Measurements from ENCODE around the gene TADA1. TPM values are rescaled to one million over a fixed set of nuclear protein-coding genes. Genes with fewer than 3 reads are reported as not detected.

Gene TADA1
- total RNA-seq, 1 experiment from 2014 or later: 13.1 TPM

- no peak for TF ChIP-seq CTCF (IDR thresholded peaks at IDR 0.05; ENCODE audit: unreplicated experiment)
- Mint-ChIP-seq H3K27ac (ENCODE audit: unreplicated experiment) (no peak overlapping the region), H3K9me3 (ENCODE audit: low read depth, unreplicated experiment) (no peaks in the 10 kb centered on the region), H3K36me3 (ENCODE audit: insufficient read depth, unreplicated experiment) (peaks cover 27% of the 10 kb centered on the region), H3K4me1 (ENCODE audit: low read depth, unreplicated experiment) (no peaks in the 10 kb centered on the region), H3K27me3 (ENCODE audit: unreplicated experiment) (no peaks in the 10 kb centered on the region), H3K4me3 (ENCODE audit: low read depth, unreplicated experiment) (no peak overlapping the region)
- no TSS peak for BruUV-seq (replicated peaks)
- DNase-seq: no peak
- intact Hi-C loops (cut with micrococcal nuclease; ENCODE audit: unreplicated experiment): no loop called here
- CTCF ChIA-PET: no interaction called here
These were observed 17.2 kb downstream of the TADA1 start for GRCh38 chr1:166858726-166859419.

- CTCF ChIA-PET: interaction anchor here (0.6 kb wide), 1 partner anchor 811 kb away, joined by 3 read pairs; no protein-coding TSS in a partner anchor
- intact Hi-C loops (cut with micrococcal nuclease; ENCODE audit: unreplicated experiment): no loop called here
- Mint-ChIP-seq H3K4me1 (ENCODE audit: low read depth, unreplicated experiment) (no peaks in the 10 kb centered on the region), H3K4me3 (ENCODE audit: low read depth, unreplicated experiment) (no peak overlapping the region), H3K27ac (ENCODE audit: unreplicated experiment) (no peak overlapping the region), H3K9me3 (ENCODE audit: low read depth, unreplicated experiment) (no peaks in the 10 kb centered on the region), H3K36me3 (ENCODE audit: insufficient read depth, unreplicated experiment) (peaks cover 31% of the 10 kb centered on the region), H3K27me3 (ENCODE audit: unreplicated experiment) (no peaks in the 10 kb centered on the region)
- DNase-seq: no peak
- no TSS peak for BruUV-seq (replicated peaks)
- no peak for TF ChIP-seq CTCF (IDR thresholded peaks at IDR 0.05; ENCODE audit: unreplicated experiment)
These were observed 18.1 kb downstream of the TADA1 start for GRCh38 chr1:166857995-166858394.

DNA sequence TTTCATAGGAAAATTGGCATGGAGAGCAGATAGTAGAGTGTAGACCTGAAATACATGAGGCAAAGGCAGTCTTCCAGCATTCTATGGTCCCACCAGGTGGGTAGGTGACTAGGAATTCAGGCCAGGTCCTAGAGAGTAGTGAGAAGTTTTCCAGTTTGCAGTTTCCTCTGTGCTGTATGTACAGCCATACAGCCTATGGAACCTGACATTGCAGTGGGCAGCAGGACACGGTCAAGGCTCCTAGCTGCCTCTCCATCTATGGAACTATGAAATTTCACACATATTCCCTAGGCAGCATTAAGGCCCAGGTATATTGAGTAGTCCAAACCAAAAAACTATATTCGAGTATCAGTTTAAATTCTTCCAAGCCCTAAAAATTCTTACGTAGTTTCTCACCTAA is 20.5 kb downstream of the TADA1 start:
- no peak overlapping the region for H3K27ac Mint-ChIP-seq (ENCODE audit: unreplicated experiment)
- no peaks in the 10 kb centered on the region for H3K9me3 Mint-ChIP-seq (ENCODE audit: low read depth, unreplicated experiment)
- H3K27me3 Mint-ChIP-seq (ENCODE audit: unreplicated experiment): no peaks in the 10 kb centered on the region
- peaks cover 54% of the 10 kb centered on the region for H3K36me3 Mint-ChIP-seq (ENCODE audit: insufficient read depth, unreplicated experiment)
- DNase-seq: no peak
- CTCF ChIA-PET: no interaction called here
- intact Hi-C loops (cut with micrococcal nuclease; ENCODE audit: unreplicated experiment): no loop called here
- no TSS peak for BruUV-seq (replicated peaks)
- no peak for TF ChIP-seq CTCF (IDR thresholded peaks at IDR 0.05; ENCODE audit: unreplicated experiment)
- H3K4me3 Mint-ChIP-seq (ENCODE audit: low read depth, unreplicated experiment): no peak overlapping the region
- H3K4me1 Mint-ChIP-seq (ENCODE audit: low read depth, unreplicated experiment): peaks cover 11% of the 10 kb centered on the region

DNA sequence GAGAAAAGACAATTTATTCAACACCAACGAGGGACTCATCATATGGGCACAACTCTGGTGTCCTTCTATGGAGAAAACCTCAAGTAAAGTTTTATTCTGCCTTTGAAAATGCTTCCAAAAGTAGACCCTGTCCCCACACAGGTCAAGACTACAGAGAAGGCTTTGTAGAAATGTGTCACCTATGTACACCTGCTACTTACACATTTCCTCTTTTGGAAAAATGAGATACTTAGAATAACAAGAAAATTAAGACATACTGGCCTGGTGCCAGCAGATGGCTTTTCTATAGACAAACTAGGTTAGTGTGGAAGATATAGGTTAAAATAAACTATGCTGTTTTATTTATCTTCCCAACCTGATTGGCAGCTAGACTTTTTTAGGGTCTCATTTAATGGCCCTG is 23.1 kb downstream of the TADA1 start:
- Mint-ChIP-seq H3K9me3 (ENCODE audit: low read depth, unreplicated experiment) (no peaks in the 10 kb centered on the region), H3K27me3 (ENCODE audit: unreplicated experiment) (no peaks in the 10 kb centered on the region), H3K4me1 (ENCODE audit: low read depth, unreplicated experiment) (peaks cover 11% of the 10 kb centered on the region), H3K36me3 (ENCODE audit: insufficient read depth, unreplicated experiment) (peaks cover 73% of the 10 kb centered on the region), H3K27ac (ENCODE audit: unreplicated experiment) (no peak overlapping the region), H3K4me3 (ENCODE audit: low read depth, unreplicated experiment) (no peak overlapping the region)
- TF ChIP-seq CTCF (IDR thresholded peaks at IDR 0.05; ENCODE audit: unreplicated experiment): no peak
- BruUV-seq (replicated peaks): no TSS peak
- DNase-seq: no peak
- intact Hi-C loops (cut with micrococcal nuclease; ENCODE audit: unreplicated experiment): no loop called here
- CTCF ChIA-PET: no interaction called here

Data from Calu3 (cell line).